Mucosa of descending colon (tissue), 3 donors: ENCODE results near the gene EVC2. TPM values are rescaled to one million over a fixed set of nuclear protein-coding genes. Genes with fewer than 3 reads are reported as not detected.

Experiments
- ATAC-seq: fragments of 200-7000 bp; cut with Tn5 transposase; one replicate; pipeline ENCODE4 v1.9.1; 2020; ENCODE audit warnings: mild to moderate bottlenecking, moderate library complexity
- DNase-seq, 3 donors: peaks; one replicate each; pipeline ENCODE4 v3.0.0-alpha.2; 2020
- H3K36me3 ChIP-seq: fragments of 200-600 bp; one replicate; pipeline ENCODE4 v1.8.0; 2021; ENCODE audit warnings: low read depth, mild to moderate bottlenecking
- H3K4me1 ChIP-seq: fragments of 200-600 bp; one replicate; pipeline ENCODE4 v1.8.0; 2021; ENCODE audit warnings: low read depth, mild to moderate bottlenecking
- H3K4me3 ChIP-seq: fragments of 200-600 bp; one replicate; pipeline ENCODE4 v1.8.0; 2021; ENCODE audit warnings: mild to moderate bottlenecking
- H3K9me3 ChIP-seq: fragments of 200-600 bp; one replicate; pipeline ENCODE4 v1.8.0; 2021; ENCODE audit warnings: mild to moderate bottlenecking
- intact Hi-C, 2 donors: fragments of 100-400 bp; cut with DNase I in 1 of 2; cut with micrococcal nuclease in 1 of 2; formaldehyde crosslinking; loops; one replicate each; pipeline versions ENCODE4 v1.11.0 to v1.11.1; 2022; cut with DNase I, micrococcal nuclease
- total RNA-seq, 3 donors: library from RNA; stranded (reverse); fragmentation: NEBNext Ultra II Directional in 2 of 3; extraction: Animal tissue kit (Norgen Biotek cat#: 25700) in 2 of 3; gene quantifications; one replicate each; pipeline versions ENCODE4 v1.2.1 to v1.2.4, GENCODE V29; 2021 to 2023
- TF ChIP-seq, protein P1 (sequence below): fragments of 200-600 bp; IDR thresholded peaks from one replicate; pipeline ENCODE4 v1.8.0; 2022; ENCODE audit warnings: antibody characterized with exemption, mild to moderate bottlenecking
- donor health status: DM: no; HTN: no; CAD: no; lungs with moderate emphysema.
- donor health status: DM: no; HTN: no; CAD: no.
- donor health status: DM: no; HTN: yes; CAD: no.

Gene EVC2
- total RNA-seq, 3 donors from 2014 or later: 0.64 to 6.5 (median 1.1) TPM

DNA sequence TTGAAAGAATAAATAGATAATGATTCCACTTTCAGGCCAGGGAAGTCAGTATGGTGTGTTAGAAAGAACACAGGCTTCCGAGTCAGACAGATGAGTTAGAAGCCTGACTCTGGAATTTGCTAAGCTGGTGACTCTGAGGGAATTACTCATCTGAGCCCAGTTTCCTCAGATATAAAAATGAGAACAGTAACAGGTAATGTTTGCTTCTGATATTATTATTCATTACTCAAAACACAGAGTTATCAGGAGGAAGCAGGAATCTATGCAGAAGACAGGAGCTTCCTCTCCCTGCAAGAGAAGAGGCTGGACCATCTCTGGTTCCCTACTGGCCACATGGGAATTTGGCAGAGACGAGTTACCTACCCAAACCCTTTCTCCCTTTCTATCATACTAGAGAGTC lies 163.1 kb downstream of the EVC2 start:
- intact Hi-C loops: no loop called here
- no peak for ATAC-seq
- H3K9me3 ChIP-seq: peaks cover 21% of the 10 kb centered on the region
- no peak for DNase-seq
- no peak overlapping the region for H3K4me3 ChIP-seq
- H3K4me1 ChIP-seq: no peaks in the 10 kb centered on the region
- TF ChIP-seq, protein P1, sequence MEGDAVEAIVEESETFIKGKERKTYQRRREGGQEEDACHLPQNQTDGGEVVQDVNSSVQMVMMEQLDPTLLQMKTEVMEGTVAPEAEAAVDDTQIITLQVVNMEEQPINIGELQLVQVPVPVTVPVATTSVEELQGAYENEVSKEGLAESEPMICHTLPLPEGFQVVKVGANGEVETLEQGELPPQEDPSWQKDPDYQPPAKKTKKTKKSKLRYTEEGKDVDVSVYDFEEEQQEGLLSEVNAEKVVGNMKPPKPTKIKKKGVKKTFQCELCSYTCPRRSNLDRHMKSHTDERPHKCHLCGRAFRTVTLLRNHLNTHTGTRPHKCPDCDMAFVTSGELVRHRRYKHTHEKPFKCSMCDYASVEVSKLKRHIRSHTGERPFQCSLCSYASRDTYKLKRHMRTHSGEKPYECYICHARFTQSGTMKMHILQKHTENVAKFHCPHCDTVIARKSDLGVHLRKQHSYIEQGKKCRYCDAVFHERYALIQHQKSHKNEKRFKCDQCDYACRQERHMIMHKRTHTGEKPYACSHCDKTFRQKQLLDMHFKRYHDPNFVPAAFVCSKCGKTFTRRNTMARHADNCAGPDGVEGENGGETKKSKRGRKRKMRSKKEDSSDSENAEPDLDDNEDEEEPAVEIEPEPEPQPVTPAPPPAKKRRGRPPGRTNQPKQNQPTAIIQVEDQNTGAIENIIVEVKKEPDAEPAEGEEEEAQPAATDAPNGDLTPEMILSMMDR: no peak
- no peaks in the 10 kb centered on the region for H3K36me3 ChIP-seq

DNA sequence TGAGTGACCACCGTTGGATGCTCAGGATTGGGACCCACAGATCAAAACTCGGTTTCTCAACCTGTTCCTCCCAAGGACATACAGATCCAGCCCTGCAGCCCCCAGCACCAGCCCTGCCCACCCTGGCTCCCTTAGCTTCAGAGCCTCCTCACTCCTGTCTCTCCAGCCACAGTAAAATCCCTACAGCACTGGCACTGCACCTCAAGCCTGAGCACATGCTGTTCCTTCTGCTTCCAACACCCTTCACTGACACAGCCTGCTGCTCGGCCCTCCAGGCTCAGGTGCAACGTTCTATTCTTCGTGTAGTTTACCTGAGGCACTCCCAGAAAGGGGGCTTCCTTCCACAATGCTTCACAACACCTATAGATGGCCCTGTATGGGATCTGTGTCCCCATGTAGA lies 163.6 kb downstream of the EVC2 start:
- DNase-seq (no peak), ATAC-seq (no peak)
- Histone ChIP-seq H3K9me3 (peaks cover 20% of the 10 kb centered on the region), H3K36me3 (no peaks in the 10 kb centered on the region), H3K4me1 (no peaks in the 10 kb centered on the region), H3K4me3 (no peak overlapping the region)
- TF ChIP-seq, protein P1: no peak
- intact Hi-C loops: no loop called here

DNA sequence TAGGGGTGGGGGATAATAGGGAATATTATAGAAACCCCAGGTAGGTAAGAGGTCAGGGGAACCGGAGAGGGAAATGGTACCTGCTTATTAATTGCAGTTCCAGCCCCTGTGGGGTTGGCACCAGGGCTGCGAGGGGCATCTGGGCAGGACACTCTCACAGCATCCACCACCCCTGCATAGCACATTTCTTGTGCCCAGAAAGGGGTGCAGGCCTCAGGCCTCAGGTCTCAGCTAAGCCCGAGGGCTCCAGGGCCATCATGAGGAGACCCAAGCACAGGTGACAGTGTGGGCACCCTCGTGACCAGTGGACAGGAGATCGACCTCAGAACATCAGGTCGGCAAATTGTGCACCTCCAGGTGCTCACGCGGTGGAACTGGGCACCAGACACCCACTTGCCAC lies 164.7 kb downstream of the EVC2 start:
- intact Hi-C loops: no loop called here
- no peak for DNase-seq
- TF ChIP-seq, protein P1: no peak
- peaks cover 17% of the 10 kb centered on the region for H3K9me3 ChIP-seq
- H3K4me3 ChIP-seq: no peak overlapping the region
- no peak for ATAC-seq
- H3K4me1 ChIP-seq: no peaks in the 10 kb centered on the region
- no peaks in the 10 kb centered on the region for H3K36me3 ChIP-seq

DNA sequence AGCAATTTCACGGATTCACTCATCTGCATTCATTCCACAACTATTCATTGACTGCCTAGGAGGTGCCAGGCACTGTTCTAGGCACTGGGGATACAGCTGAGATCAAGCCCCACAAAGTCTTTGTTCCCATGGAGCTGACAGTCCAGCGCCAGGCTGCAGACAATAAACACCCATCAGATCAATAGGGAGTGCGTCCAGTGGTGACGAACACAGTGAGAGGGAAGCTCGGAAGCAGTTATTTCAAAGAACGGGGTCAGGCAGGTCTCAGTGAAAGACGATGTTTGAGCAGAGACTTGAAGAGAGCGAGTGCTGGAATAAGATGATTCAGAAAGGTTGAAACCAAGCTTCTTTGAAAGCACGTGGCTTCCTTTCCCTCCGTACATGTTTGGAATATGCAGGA lies 167.2 kb downstream of the EVC2 start:
- Histone ChIP-seq H3K9me3 (no peaks in the 10 kb centered on the region), H3K4me1 (no peaks in the 10 kb centered on the region), H3K4me3 (no peak overlapping the region), H3K36me3 (no peaks in the 10 kb centered on the region)
- no peak for ATAC-seq
- DNase-seq: no peak
- TF ChIP-seq, protein P1: no peak
- intact Hi-C loops: no loop called here

DNA sequence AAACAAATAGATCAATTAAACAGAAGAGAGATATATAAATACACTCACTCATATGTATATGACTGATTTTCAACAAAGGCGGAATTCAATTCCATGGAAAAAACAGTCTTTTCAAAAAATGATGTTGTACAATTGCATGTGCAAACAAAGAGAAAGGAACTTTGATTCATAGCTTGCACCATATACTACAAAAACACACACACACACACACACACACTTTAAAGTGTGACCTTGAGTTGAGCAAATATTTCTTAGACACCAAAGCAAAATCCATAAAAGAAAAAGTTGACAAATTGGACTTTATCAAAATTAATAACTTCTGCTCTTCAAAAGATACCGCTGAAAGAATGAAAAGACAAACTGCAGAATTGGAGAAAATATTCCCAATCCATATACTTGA lies 168.8 kb downstream of the EVC2 start:
- TF ChIP-seq, protein P1: no peak
- H3K36me3 ChIP-seq: no peaks in the 10 kb centered on the region
- intact Hi-C loops: no loop called here
- H3K9me3 ChIP-seq: peaks cover 8% of the 10 kb centered on the region
- DNase-seq (no peak), ATAC-seq (no peak)
- H3K4me3 ChIP-seq: no peak overlapping the region
- no peaks in the 10 kb centered on the region for H3K4me1 ChIP-seq

DNA sequence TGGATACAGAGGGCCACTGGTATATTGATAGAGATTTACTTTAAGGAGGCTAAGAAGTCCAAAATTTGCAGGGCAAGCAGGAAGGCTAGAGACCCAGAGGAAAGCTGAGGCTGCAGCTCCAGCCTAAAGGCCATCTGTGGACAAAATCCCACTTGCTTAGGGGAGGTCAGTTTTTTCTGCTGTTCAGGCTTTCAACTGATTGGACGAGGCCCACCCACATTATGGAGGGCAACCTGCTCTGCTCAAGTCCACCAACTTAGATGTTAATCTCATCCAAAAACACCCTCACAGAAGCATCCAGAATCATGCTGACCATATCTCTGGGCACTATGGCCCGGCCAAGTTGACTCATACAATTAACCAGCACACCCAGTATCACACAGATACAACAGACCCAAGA lies 176.3 kb downstream of the EVC2 start:
- H3K4me1 ChIP-seq: no peaks in the 10 kb centered on the region
- no peaks in the 10 kb centered on the region for H3K36me3 ChIP-seq
- intact Hi-C loops: no loop called here
- DNase-seq (no peak), ATAC-seq (no peak)
- no peak overlapping the region for H3K4me3 ChIP-seq
- H3K9me3 ChIP-seq: peaks cover 28% of the 10 kb centered on the region
- TF ChIP-seq, protein P1: no peak
